Tibial nerve (tissue), 4 donors: ENCODE measurements around the gene NOTCH1.

Experiments used
- EP300 ChIP-seq, 2 donors: sonication (generic); formaldehyde crosslinking; IDR thresholded peaks; one replicate each; pipeline ENCODE4 v1.6.1; 2017; ENCODE audit warnings: antibody characterized with exemption in 2 of 2, mild to moderate bottlenecking in 1 of 2
- POLR2A ChIP-seq, 2 donors: fragments of 450-650 bp; IDR thresholded peaks; one replicate each; pipeline ENCODE4 v1.6.1; 2017; ENCODE audit warnings: antibody characterized with exemption in 2 of 2, mild to moderate bottlenecking in 2 of 2, moderate library complexity in 2 of 2
- TF ChIP-seq, protein P1 (sequence below), 5 experiments: fragments of 200-600 bp in 3 of 5; fragments of 450-650 bp in 2 of 5; sonication (generic) in 3 of 5; IDR thresholded peaks; one replicate each; pipeline ENCODE4 v1.5.1; 2016 to 2019; ENCODE audit warnings: antibody characterized with exemption in 5 of 5, mild to moderate bottlenecking in 3 of 5, moderate library complexity in 2 of 5

GRCh38 chr9:136512651-136513071 is 33.2 kb downstream of the NOTCH1 start:
- TF ChIP-seq, protein P1, sequence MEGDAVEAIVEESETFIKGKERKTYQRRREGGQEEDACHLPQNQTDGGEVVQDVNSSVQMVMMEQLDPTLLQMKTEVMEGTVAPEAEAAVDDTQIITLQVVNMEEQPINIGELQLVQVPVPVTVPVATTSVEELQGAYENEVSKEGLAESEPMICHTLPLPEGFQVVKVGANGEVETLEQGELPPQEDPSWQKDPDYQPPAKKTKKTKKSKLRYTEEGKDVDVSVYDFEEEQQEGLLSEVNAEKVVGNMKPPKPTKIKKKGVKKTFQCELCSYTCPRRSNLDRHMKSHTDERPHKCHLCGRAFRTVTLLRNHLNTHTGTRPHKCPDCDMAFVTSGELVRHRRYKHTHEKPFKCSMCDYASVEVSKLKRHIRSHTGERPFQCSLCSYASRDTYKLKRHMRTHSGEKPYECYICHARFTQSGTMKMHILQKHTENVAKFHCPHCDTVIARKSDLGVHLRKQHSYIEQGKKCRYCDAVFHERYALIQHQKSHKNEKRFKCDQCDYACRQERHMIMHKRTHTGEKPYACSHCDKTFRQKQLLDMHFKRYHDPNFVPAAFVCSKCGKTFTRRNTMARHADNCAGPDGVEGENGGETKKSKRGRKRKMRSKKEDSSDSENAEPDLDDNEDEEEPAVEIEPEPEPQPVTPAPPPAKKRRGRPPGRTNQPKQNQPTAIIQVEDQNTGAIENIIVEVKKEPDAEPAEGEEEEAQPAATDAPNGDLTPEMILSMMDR (IDR thresholded peaks at IDR 0.05), result no peak
- TF ChIP-seq POLR2A (IDR thresholded peaks at IDR 0.05), result no peak
- TF ChIP-seq EP300 (IDR thresholded peaks at IDR 0.05), result no peak
